Upper lobe of left lung (tissue), 6 donors: ENCODE data around the gene PRAC2. TPM values are rescaled to one million over a fixed set of nuclear protein-coding genes. Genes with fewer than 3 reads are reported as not detected.
A peak's percentile ranks its signal among the peaks of the same experiment; 100 is the strongest.

Source experiments
- ATAC-seq, 2 donors: fragments of 200-7000 bp; cut with Tn5 transposase; one replicate each; pipeline ENCODE4 v1.9.1; 2022; ENCODE audit warnings: mild to moderate bottlenecking in 2 of 2, moderate library complexity in 2 of 2; ENCODE audit not compliant: low FRiP score in 2 of 2
- DNase-seq, 2 donors: peaks; one replicate each; pipeline ENCODE4 v3.0.0-alpha.2; 2019 to 2020
- H3K27ac ChIP-seq, 4 donors: fragments of 200-600 bp; sonication (generic); one replicate each; pipeline ENCODE4 v1.5.1; 2016 to 2019
- H3K27me3 ChIP-seq, 4 donors: fragments of 200-600 bp; sonication (generic); one replicate each; pipeline ENCODE4 v1.5.1; 2017 to 2019
- H3K36me3 ChIP-seq, 4 donors: fragments of 200-600 bp; sonication (generic); one replicate each; pipeline ENCODE4 v1.5.1; 2016 to 2019
- H3K4me1 ChIP-seq, 4 donors: fragments of 200-600 bp; sonication (generic); one replicate each; pipeline ENCODE4 v1.5.1; 2018 to 2019
- H3K4me3 ChIP-seq, 4 donors: fragments of 200-600 bp; sonication (generic); one replicate each; pipeline ENCODE4 v1.5.1; 2017 to 2019; ENCODE audit warnings: mild to moderate bottlenecking in 2 of 4, moderate library complexity in 1 of 4
- H3K9me3 ChIP-seq, 4 donors: fragments of 200-600 bp; sonication (generic); one replicate each; pipeline ENCODE4 v1.5.1; 2018 to 2019
- EP300 ChIP-seq, 4 donors: sonication (generic); formaldehyde crosslinking; IDR thresholded peaks; one replicate each; pipeline ENCODE4 v1.5.1; 2017; ENCODE audit warnings: antibody characterized with exemption in 4 of 4, control low read depth in 2 of 4
- POLR2A ChIP-seq, 4 donors: fragments of 450-650 bp; IDR thresholded peaks; one replicate each; pipeline ENCODE4 v1.5.1; 2016 to 2017; ENCODE audit warnings: antibody characterized with exemption in 4 of 4, mild to moderate bottlenecking in 2 of 4
- POLR2AphosphoS5 ChIP-seq, 2 donors: sonication (generic); formaldehyde crosslinking; IDR thresholded peaks; one replicate each; pipeline ENCODE4 v1.5.1; 2017; ENCODE audit warnings: antibody characterized with exemption in 2 of 2
- WGBS, 2 donors: methylation state at CpG; one replicate each; pipeline ENCODE4 v1.1.5; 2017 to 2018; 5-methylcytosine and 5-hydroxymethylcytosine counted together
- total RNA-seq, 6 donors: library from RNA; depleted of rRNA in 4 of 6; stranded (reverse); fragments of >200 nt in 4 of 6; gene quantifications; one replicate each; pipeline versions ENCODE4 v1.1.0 to v1.2.1, GENCODE V29; 2016 to 2021
- TF ChIP-seq, protein P1 (sequence below), 6 experiments: fragments of 450-650 bp in 4 of 6; fragments of 200-600 bp in 2 of 6; sonication (generic) in 2 of 6; IDR thresholded peaks; one replicate each; pipeline ENCODE4 v1.5.1; 2016 to 2019; ENCODE audit warnings: antibody characterized with exemption in 6 of 6
- donor health status: DM: no; HTN: no; CAD: no; lungs with moderate emphysema.
- donor health status: DM: no; HTN: yes; CAD: no; lungs with severe emphysema.

PRAC2 gene
- total RNA-seq, 6 donors from 2014 or later, result not detected

DNA sequence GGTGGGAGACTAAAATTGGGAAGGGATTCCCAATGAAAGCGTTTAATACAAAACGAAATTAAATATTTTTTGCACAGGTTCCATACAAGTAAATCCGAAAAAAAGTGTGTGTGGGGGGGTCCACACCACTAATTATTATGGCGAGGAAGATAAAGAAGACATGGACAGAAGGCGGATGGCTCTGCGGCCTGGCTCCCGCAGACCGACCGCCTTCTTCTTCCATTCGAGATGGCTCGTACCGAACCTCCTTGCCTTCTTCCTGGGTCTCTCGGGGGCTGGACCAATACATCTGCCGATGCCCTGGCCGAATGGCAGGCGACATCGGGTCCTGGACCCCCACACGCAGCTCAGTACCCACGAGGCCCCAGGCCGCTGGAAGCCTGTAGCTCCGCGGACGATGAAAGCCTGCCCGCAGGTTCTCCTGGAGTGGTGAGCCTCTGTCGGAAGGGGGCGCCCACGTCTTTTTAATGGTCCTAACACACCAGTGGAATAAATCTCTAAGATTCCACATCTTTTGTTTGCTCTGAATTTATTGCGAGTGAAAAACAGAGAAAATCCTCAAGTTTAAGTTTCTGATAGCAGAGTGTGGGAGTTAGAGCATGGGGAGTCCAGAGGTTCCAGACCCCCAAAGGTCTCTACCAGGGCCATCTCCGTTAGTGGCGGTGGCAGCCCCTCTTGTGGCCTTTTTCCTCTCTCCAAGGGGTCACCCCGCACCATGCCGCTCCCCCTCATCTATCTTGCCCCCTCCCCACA is 1.4 kb downstream of the PRAC2 start:
- peaks cover 2 to 96% (median 72%) of the 10 kb centered on the region in 4 donors for H3K27me3 ChIP-seq
- TF ChIP-seq POLR2AphosphoS5 (IDR thresholded peaks at IDR 0.05), result no peak
- TF ChIP-seq POLR2A (IDR thresholded peaks at IDR 0.05), result no peak
- no peak for TF ChIP-seq EP300 (IDR thresholded peaks at IDR 0.05)
- TF ChIP-seq, protein P1, sequence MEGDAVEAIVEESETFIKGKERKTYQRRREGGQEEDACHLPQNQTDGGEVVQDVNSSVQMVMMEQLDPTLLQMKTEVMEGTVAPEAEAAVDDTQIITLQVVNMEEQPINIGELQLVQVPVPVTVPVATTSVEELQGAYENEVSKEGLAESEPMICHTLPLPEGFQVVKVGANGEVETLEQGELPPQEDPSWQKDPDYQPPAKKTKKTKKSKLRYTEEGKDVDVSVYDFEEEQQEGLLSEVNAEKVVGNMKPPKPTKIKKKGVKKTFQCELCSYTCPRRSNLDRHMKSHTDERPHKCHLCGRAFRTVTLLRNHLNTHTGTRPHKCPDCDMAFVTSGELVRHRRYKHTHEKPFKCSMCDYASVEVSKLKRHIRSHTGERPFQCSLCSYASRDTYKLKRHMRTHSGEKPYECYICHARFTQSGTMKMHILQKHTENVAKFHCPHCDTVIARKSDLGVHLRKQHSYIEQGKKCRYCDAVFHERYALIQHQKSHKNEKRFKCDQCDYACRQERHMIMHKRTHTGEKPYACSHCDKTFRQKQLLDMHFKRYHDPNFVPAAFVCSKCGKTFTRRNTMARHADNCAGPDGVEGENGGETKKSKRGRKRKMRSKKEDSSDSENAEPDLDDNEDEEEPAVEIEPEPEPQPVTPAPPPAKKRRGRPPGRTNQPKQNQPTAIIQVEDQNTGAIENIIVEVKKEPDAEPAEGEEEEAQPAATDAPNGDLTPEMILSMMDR (IDR thresholded peaks at IDR 0.05), result peak; percentile 27 to 71 (median 61)
- 9% methylated on average over 22 to 32 of the region's 32 CpGs for WGBS, 2 donors
- H3K4me3 ChIP-seq, result no peak overlapping the region
- peak; percentile 76 to 84 for ATAC-seq
- DNase-seq, result peak; percentile 70 to 74
- peaks cover 30 to 39% (median 33%) of the 10 kb centered on the region in 4 donors for H3K4me1 ChIP-seq
- no peaks in the 10 kb centered on the region for H3K9me3 ChIP-seq
- no peaks in the 10 kb centered on the region for H3K36me3 ChIP-seq
- no peak overlapping the region for H3K27ac ChIP-seq

DNA sequence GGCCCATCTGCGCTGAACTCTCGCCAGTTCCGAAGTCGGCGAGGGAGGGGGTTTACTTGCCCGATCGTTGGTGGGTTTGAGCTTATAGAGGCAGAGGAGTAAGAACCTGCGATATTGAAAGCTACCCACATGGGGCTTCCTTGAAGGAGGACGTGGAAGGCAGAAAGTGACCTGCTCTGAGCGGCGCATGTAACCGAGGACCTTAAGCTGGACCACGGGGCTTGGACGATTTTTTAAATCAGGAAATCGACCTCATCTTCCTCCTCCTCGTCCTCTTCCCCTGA is 2.0 kb downstream of the PRAC2 start:
- H3K36me3 ChIP-seq, result no peaks in the 10 kb centered on the region
- WGBS, 2 donors, result 1 to 4% methylated on average over 16 of the region's 16 CpGs

DNA sequence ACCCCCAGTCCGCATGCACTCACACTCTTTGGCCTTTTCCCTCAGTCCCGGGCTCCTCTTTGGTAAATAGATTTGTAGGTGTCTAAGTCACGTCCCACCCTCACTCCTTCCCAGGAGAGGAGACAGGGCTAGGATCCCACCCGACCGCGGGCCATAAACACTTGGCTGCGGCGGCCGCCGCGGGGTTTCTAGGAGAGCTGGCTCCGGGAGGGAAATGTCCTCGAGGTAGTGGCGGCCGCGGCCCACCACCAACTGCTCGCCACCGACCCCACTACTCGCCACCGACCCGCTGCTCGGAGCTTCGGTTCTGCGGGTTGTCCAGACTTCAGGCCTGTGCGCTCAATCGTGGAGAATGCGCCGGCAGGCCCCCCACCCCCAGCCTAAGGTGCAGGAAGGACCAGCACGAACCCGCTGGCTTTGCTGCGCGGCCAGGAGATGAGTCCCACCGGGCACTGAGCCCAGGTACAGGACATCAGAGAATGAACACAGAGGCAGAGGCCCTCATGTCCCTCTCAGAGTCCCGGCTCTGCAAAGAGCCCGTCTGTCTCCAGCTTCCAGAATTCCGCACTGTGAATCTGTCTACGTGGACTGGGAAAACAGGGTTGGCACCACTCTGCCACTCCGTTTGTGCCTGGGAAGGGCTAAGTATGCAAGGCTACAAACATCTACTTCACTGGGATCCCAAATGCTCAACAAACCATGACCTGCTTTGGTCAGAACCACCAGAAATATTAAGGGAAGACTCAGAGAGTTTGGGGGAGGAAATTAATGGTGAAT is 2.5 kb downstream of the PRAC2 start:
- TF ChIP-seq, protein P1 (IDR thresholded peaks at IDR 0.05), result no peak
- no peak for TF ChIP-seq EP300 (IDR thresholded peaks at IDR 0.05)
- no peak for TF ChIP-seq POLR2A (IDR thresholded peaks at IDR 0.05)
- no peak for TF ChIP-seq POLR2AphosphoS5 (IDR thresholded peaks at IDR 0.05)
- Histone ChIP-seq H3K27me3 (peaks cover 2 to 96% (median 74%) of the 10 kb centered on the region in 4 donors), H3K4me3 (no peak overlapping the region), H3K4me1 (peaks cover 27 to 40% (median 32%) of the 10 kb centered on the region in 4 donors), H3K9me3 (no peaks in the 10 kb centered on the region), H3K36me3 (no peaks in the 10 kb centered on the region), H3K27ac (no peak overlapping the region)
- DNase-seq, result peak in 1 of 2 donors; percentile 83
- 1 to 19% methylated on average over 16 to 19 of the region's 38 CpGs for WGBS, 2 donors
- no peak for ATAC-seq

More for the DNA sequence above, 2.0 kb downstream of the PRAC2 start:
- Histone ChIP-seq H3K27me3 (peaks cover 2 to 96% (median 74%) of the 10 kb centered on the region in 4 donors), H3K4me3 (no peak overlapping the region), H3K4me1 (peaks cover 27 to 40% (median 32%) of the 10 kb centered on the region in 4 donors), H3K9me3 (no peaks in the 10 kb centered on the region), H3K27ac (no peak overlapping the region)
- no peak for ATAC-seq
- DNase-seq, result no peak
- no peak for TF ChIP-seq POLR2A (IDR thresholded peaks at IDR 0.05)

DNA sequence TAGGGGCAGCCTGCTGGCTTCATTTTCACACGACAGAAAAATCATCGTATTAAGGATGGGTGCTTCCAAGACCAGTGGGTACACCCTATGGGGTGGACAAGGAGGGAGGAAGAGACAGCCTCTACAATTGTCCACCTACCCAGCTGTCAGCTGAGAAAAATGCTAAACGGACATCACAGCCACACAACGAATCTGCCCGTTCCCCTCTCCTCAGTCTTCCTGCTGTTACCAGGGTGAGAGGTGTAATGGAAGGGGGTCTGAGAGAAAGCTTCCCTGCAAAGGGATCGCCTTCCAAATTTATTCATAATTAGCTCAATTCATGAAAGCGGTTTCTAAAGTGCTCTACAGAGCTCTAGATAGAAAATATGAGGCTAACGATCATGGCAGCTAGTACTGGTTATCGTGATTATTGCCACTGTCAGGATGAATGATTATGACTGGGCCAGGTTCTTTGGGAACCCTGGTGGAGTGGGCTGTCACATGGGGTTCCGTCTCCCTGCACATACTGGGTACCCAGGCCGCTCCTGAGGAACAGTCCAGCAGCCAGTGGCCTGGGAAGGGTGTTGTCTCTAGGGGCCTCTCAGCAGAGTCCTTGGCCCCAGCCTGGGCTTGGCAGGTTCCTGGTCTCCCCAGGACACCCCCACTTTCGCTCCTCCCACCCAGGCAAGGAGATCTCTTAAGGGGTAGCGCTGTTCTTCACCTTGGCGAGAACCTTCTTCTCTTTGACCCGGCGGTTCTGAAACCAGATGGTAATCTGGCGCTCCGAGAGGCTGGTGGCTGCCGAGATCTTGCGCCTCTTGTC is 3.3 kb downstream of the PRAC2 start:
- 13 to 20% methylated on average over 13 to 20 of the region's 20 CpGs for WGBS, 2 donors
- no peak overlapping the region for H3K4me3 ChIP-seq
- DNase-seq, result no peak

More for the DNA sequence above, 3.3 kb downstream of the PRAC2 start:
- TF ChIP-seq POLR2AphosphoS5 (IDR thresholded peaks at IDR 0.05) (no peak), EP300 (IDR thresholded peaks at IDR 0.05) (no peak), POLR2A (IDR thresholded peaks at IDR 0.05) (no peak)
- TF ChIP-seq, protein P1 (IDR thresholded peaks at IDR 0.05), result no peak
- Histone ChIP-seq H3K36me3 (no peaks in the 10 kb centered on the region), H3K4me1 (peaks cover 27 to 40% (median 32%) of the 10 kb centered on the region in 4 donors), H3K9me3 (no peaks in the 10 kb centered on the region), H3K27me3 (peaks cover 2 to 92% (median 70%) of the 10 kb centered on the region in 4 donors), H3K27ac (no peak overlapping the region)
- no peak for ATAC-seq
